Nephron (organoid): ENCODE measurements around the gene ABTB2.

Source experiments
- H3K27ac Mint-ChIP-seq, 3 experiments: 2 replicates each; pipeline ENCODE4 v1.8.0; 2020; ENCODE audit warnings: mixed read lengths in 3 of 3, mild to moderate bottlenecking in 2 of 3, moderate library complexity in 1 of 3
- H3K27me3 Mint-ChIP-seq: 2 replicates; pipeline ENCODE4 v1.8.0; 2021; ENCODE audit warnings: low read depth, mild to moderate bottlenecking, moderate library complexity, mixed read lengths
- H3K36me3 Mint-ChIP-seq: 2 replicates; pipeline ENCODE4 v1.8.0; 2020; ENCODE audit warnings: low read depth, mixed read lengths
- H3K4me1 Mint-ChIP-seq: 2 replicates; pipeline ENCODE4 v1.8.0; 2020; ENCODE audit warnings: mixed read lengths
- H3K4me3 Mint-ChIP-seq, 3 experiments: 2 replicates each; pipeline ENCODE4 v1.8.0; 2020; ENCODE audit warnings: mild to moderate bottlenecking in 3 of 3, mixed read lengths in 3 of 3, moderate library complexity in 2 of 3
- H3K9me3 Mint-ChIP-seq: 2 replicates; pipeline ENCODE4 v1.8.0; 2020; ENCODE audit warnings: mixed read lengths
- CTCF ChIP-seq, 3 experiments: fragments of 200-600 bp; sonication (generic); IDR thresholded peaks; one replicate each; pipeline ENCODE4 v1.5.0; 2021; ENCODE audit warnings: antibody characterized with exemption in 3 of 3; ENCODE audit not compliant: unreplicated experiment in 3 of 3

ABTB2 gene

GRCh38 chr11:34120651-34121050 is 237.2 kb downstream of the ABTB2 start:
- Mint-ChIP-seq H3K27ac (no peak overlapping the region), H3K4me1 (no peaks in the 10 kb centered on the region), H3K27me3 (no peaks in the 10 kb centered on the region), H3K4me3 (no peak overlapping the region), H3K36me3 (peaks cover 69% of the 10 kb centered on the region), H3K9me3 (no peaks in the 10 kb centered on the region)
- no peak for TF ChIP-seq CTCF (IDR thresholded peaks at IDR 0.05; ENCODE audit: unreplicated experiment in 3 of 3)

- TF ChIP-seq CTCF (IDR thresholded peaks at IDR 0.05; ENCODE audit: unreplicated experiment in 3 of 3) = no peak
- no peaks in the 10 kb centered on the region for H3K27me3 Mint-ChIP-seq
- H3K4me1 Mint-ChIP-seq = peaks cover 8% of the 10 kb centered on the region
- H3K27ac Mint-ChIP-seq = no peak overlapping the region
- no peaks in the 10 kb centered on the region for H3K9me3 Mint-ChIP-seq
- no peak overlapping the region for H3K4me3 Mint-ChIP-seq
- H3K36me3 Mint-ChIP-seq = peaks cover 57% of the 10 kb centered on the region
These were observed 243.3 kb downstream of the ABTB2 start for GRCh38 chr11:34114471-34114870.

GRCh38 chr11:34114014-34114413 is 243.8 kb downstream of the ABTB2 start:
- Mint-ChIP-seq H3K36me3 (peaks cover 59% of the 10 kb centered on the region), H3K4me3 (no peak overlapping the region), H3K27me3 (no peaks in the 10 kb centered on the region), H3K4me1 (peaks cover 10% of the 10 kb centered on the region), H3K9me3 (no peaks in the 10 kb centered on the region), H3K27ac (no peak overlapping the region)
- TF ChIP-seq CTCF (IDR thresholded peaks at IDR 0.05; ENCODE audit: unreplicated experiment in 3 of 3) = no peak

- H3K4me3 Mint-ChIP-seq = no peak overlapping the region
- TF ChIP-seq CTCF (IDR thresholded peaks at IDR 0.05; ENCODE audit: unreplicated experiment in 3 of 3) = no peak
- peaks cover 42% of the 10 kb centered on the region for H3K36me3 Mint-ChIP-seq
- H3K4me1 Mint-ChIP-seq = peaks cover 13% of the 10 kb centered on the region
- no peaks in the 10 kb centered on the region for H3K27me3 Mint-ChIP-seq
- no peak overlapping the region for H3K27ac Mint-ChIP-seq
- H3K9me3 Mint-ChIP-seq = no peaks in the 10 kb centered on the region
These were observed 246.0 kb downstream of the ABTB2 start for GRCh38 chr11:34111722-34112270.

DNA sequence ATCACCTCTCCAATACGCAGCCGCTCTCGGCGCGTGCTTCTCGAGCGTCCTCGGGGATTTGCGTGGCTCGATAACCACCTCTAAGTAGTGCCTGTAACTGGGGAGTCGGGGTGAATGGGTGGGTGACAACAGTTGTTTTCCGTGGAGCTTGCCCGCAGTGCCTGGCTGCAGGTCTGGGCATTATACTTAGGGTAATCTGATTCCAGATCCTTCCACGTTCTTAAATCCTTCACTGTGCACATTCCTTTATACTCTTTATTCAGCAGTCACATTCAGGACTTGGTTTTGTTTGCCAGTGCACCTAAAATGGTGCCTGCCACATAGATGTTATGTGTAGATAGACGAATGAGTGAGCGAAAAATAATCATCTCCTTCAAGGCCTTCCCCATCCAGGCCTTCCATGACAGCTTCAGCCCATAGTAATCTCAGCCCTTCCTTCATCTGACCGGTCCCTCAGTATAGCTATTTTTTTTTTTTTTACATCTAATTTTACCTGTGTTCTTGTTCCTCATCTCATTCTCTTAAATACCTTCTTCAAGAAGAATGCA is 251.8 kb downstream of the ABTB2 start:
- Mint-ChIP-seq H3K27me3 (no peaks in the 10 kb centered on the region), H3K9me3 (no peaks in the 10 kb centered on the region), H3K4me1 (peaks cover 39% of the 10 kb centered on the region), H3K27ac (peak overlapping the region; percentile 99), H3K36me3 (peaks cover 19% of the 10 kb centered on the region), H3K4me3 (peak overlapping the region; percentile 97 to 99 (median 97))
- no peak for TF ChIP-seq CTCF (IDR thresholded peaks at IDR 0.05; ENCODE audit: unreplicated experiment in 3 of 3)
